ENCODE data around the gene SNAPC5. TPM values are rescaled to one million over a fixed set of nuclear protein-coding genes. Genes with fewer than 3 reads are reported as not detected.

SNAPC5 gene
- total RNA-seq, 1 experiment from 2014 or later, result 28.3 TPM

DNA sequence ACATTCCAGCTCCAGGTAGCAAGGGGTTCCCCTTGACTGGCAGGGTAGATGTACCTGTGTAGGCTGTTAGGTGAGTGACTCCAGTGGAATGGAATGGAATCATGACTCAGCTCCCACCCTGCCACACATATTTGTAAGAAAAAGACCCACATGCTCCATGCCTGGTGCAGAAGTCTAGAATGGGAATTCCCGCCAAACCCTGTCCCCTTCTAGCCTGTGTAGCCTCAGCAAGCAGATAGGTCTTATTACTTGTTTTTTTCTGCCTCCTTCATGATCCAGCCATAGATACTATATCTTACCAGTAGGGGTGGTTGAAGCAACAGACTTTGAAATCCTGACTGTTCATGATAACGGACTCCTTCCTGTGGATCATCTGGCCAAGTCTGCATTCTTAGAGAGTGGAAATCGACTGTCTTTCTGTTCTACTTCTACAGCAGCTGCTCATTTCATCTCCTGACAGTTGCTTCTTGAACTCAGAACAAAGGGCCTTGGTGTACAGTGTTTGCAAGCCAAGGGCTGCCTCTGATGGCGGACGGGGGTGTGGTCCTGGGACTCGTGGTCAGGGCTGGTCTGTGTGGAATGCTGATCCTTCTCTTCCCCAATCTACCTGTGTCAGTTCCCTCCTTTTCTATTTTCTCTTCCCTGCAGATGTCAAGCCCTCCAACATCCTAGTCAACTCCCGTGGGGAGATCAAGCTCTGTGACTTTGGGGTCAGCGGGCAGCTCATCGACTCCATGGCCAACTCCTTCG lies 16.3 kb downstream of the SNAPC5 start:
- no TSS peak for BruUV-seq (replicated peaks)
- Histone ChIP-seq H3K4me1 (ENCODE audit: control insufficient read depth in 1 of 2, insufficient read depth in 2 of 2, low read length in 2 of 2) (peaks cover 36 to 42% of the 10 kb centered on the region in 2 experiments), H3K9me2 (ENCODE audit: insufficient read depth) (no peaks in the 10 kb centered on the region), H4K20me1 (ENCODE audit: insufficient read depth) (no peaks in the 10 kb centered on the region), H3K27me3 (ENCODE audit: insufficient read depth, low read length) (no peaks in the 10 kb centered on the region), H3K27ac (ENCODE audit: low read depth, low read length) (peak overlapping the region; percentile 55; the same call in 1 of the 2 replicates), H3K36me3 (ENCODE audit: control insufficient read depth in 1 of 2, insufficient read depth in 2 of 2, low read length in 2 of 2) (peaks cover 4 to 8% of the 10 kb centered on the region in 2 experiments; a peak in 3 of 4 replicates), H3K9me3 (ENCODE audit: control insufficient read depth in 1 of 2, insufficient read depth in 1 of 2, low read depth in 1 of 2, low read length in 2 of 2) (no peaks in the 10 kb centered on the region), H3K4me2 (ENCODE audit: low read length) (peak overlapping the region; percentile 59), H2AFZ (ENCODE audit: low read depth, low read length, poor library complexity, severe bottlenecking) (no peak overlapping the region), H3K9ac (ENCODE audit: low read length) (peak overlapping the region; percentile 42), H3K4me3 (replicated peaks in 1 of 2; ENCODE audit: low read depth in 1 of 2, low read length in 2 of 2) (peak overlapping the region in 1 of 2 experiments; percentile 30; a peak in 1 of 4 replicates), H3K79me2 (ENCODE audit: insufficient read depth, low read length) (no peaks in the 10 kb centered on the region; the same call in 1 of the 2 replicates)
- RAD21 ChIA-PET (ENCODE audit: low non-redundant PET in 1 of 2, low total read pairs in 2 of 2, uncharacterized antibody in 2 of 2, unreplicated experiment in 2 of 2), result no interaction called here
- CTCF ChIA-PET, result no interaction called here
- TF ChIP-seq TCF7L2 (IDR thresholded peaks at IDR 0.05; ENCODE audit: borderline replicate concordance, extremely low read depth, insufficient read depth, insufficient read length) (no peak), SP1 (IDR thresholded peaks at IDR 0.05; ENCODE audit: low read depth) (0 out of 2 replicates have a peak, but pooled peaks have one; percentile 16), JUND (IDR thresholded peaks at IDR 0.05) (peak; percentile 59), CEBPB (IDR thresholded peaks at IDR 0.05; ENCODE audit: low read depth) (no peak), EZH2phosphoT487 (IDR thresholded peaks at IDR 0.05; ENCODE audit: borderline replicate concordance) (no peak), ZNF274 (IDR thresholded peaks at IDR 0.05; ENCODE audit: low read depth, low read length) (no peak), POLR2AphosphoS5 (IDR thresholded peaks at IDR 0.05; ENCODE audit: low read depth, low read length) (0 out of 2 replicates have a peak, but pooled peaks have one; percentile 33), SRF (IDR thresholded peaks at IDR 0.05; ENCODE audit: low read depth) (no peak), CBX3 (IDR thresholded peaks at IDR 0.05; ENCODE audit: low read depth) (no peak), FOSL1 (IDR thresholded peaks at IDR 0.05; ENCODE audit: low read depth) (peak; percentile 61)
- TF ChIP-seq, protein P1, sequence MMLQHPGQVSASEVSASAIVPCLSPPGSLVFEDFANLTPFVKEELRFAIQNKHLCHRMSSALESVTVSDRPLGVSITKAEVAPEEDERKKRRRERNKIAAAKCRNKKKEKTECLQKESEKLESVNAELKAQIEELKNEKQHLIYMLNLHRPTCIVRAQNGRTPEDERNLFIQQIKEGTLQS (IDR thresholded peaks at IDR 0.05), result no peak
- TF ChIP-seq, protein P2, sequence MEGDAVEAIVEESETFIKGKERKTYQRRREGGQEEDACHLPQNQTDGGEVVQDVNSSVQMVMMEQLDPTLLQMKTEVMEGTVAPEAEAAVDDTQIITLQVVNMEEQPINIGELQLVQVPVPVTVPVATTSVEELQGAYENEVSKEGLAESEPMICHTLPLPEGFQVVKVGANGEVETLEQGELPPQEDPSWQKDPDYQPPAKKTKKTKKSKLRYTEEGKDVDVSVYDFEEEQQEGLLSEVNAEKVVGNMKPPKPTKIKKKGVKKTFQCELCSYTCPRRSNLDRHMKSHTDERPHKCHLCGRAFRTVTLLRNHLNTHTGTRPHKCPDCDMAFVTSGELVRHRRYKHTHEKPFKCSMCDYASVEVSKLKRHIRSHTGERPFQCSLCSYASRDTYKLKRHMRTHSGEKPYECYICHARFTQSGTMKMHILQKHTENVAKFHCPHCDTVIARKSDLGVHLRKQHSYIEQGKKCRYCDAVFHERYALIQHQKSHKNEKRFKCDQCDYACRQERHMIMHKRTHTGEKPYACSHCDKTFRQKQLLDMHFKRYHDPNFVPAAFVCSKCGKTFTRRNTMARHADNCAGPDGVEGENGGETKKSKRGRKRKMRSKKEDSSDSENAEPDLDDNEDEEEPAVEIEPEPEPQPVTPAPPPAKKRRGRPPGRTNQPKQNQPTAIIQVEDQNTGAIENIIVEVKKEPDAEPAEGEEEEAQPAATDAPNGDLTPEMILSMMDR (IDR thresholded peaks at IDR 0.05 in 2 of 3, conservative IDR thresholded peaks at IDR 0.05 in 1 of 3; ENCODE audit: borderline replicate concordance in 1 of 3, insufficient read depth in 1 of 3, low read depth in 2 of 3, low read length in 2 of 3), result peak in 1 of 3 experiments; percentile 21; a peak in 1 of 6 replicates
- TF ChIP-seq, protein P3, sequence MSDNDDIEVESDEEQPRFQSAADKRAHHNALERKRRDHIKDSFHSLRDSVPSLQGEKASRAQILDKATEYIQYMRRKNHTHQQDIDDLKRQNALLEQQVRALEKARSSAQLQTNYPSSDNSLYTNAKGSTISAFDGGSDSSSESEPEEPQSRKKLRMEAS (IDR thresholded peaks at IDR 0.05), result peak; percentile 62
- intact Hi-C loops (cut with micrococcal nuclease), result no loop called here
- no peak for DNase-seq (ENCODE audit: low read depth, low spot score)
- peak; percentile 82 for ATAC-seq
- POLR2A ChIA-PET, result interaction anchor here (1.1 kb wide), 1 partner anchor 9 kb away, joined by 3 read pairs; no protein-coding TSS in a partner anchor
